Lung microvascular endothelial cell (primary cell): ENCODE data around the gene YIPF1. TPM values are rescaled to one million over a fixed set of nuclear protein-coding genes. Genes with fewer than 3 reads are reported as not detected.

Source experiments
- DNase-seq, 2 donors: peaks; one replicate each; pipeline versions ENCODE4 v3.0.0 to v3.0.0-alpha.2; 2010; ENCODE audit warnings: low read depth in 2 of 2
- total RNA-seq: library from RNA; depleted of rRNA; stranded (reverse); fragments of >200 nt; gene quantifications from 2 replicates; pipeline ENCODE4 v1.2.1, GENCODE V29; 2014

YIPF1 gene
- 12.2 and 19.4 TPM in 2 replicates for total RNA-seq

DNA sequence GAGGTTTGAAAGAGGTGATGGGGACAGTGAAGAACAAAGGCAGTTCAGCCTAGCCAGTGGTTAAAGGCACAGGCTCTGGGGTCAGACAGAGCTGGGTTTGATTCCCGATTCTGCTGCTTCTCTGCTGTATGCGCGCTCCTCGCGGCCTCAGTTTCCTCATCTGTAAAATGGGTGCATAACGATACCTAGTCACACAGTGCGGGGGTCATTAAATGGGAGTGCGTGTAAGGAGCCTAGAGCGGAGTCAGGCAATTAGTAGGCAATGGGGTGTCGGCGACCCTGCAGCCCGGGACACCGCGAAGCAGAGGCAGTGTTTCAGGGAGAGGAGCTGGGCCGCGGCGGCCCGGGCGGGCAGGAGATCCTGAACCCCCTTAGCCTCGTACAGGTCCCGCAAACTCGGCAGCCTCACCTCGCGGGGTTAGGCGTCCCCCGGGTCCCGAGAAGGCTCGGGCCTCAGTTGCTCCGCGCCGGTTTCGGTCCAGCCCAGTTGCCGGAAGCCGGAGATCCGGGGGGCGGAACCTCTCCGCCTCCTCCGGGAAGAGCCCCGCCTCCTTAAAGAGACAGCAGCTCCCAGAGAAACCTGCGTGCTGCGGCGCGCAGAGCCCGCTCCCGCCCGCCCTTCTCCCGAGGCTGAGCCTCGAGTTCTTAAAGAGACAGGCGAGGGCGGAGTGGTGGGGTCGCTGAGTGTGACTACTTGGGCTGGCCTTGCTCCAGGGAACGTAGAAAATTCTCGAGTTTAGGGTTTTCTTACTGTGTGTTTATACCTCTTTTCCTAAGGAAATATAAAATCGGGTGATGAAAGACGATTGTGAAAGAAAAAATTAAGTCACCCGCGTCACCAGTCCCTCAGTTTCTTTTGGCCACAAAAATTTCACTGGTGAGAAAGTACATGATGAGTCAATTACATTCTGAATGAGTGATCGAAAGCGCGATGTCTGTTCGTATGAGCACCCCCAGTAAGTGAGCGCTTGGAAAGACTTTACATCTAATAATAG lies at the start of gene YIPF1:
Gene YIPF1, minus strand, starts transcription at position 494 of the 995 bp plus-strand sequence. CDS start 860 bp downstream, outside the sequence.
- DNase-seq, result peak; percentile 83 to 89

DNA sequence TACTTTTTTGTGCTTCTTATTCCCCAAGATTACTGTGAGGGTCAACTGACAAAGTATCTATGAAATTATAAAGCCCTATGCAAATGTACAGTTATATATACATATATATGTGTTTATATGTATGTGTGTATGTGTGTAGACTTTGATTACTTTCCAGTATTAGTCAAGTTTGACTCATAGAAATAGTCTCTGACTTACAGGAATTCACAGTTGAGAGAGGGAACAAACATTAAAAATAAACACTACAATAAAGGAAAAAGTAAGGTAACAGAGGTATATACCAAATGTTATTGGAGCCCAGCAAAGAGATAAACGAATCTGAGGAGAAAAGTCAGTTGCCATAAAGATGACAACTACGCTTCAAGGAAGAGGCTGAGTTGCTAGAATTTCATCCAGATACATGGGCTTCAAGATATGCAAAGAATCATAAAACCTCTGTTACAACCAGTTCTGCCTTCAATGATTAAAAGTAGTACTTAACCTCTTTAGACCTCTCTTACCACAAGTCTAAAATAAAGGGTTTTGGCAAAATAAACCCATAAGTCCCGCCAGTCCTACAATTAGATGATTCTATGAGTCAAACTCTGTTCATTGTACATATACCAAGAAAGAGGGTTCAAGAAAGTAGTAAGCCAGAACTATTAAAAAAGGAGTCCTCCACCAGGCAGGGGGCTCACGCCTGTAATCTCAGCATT lies 48.7 kb upstream of the YIPF1 start:
- DNase-seq, result no peak

DNA sequence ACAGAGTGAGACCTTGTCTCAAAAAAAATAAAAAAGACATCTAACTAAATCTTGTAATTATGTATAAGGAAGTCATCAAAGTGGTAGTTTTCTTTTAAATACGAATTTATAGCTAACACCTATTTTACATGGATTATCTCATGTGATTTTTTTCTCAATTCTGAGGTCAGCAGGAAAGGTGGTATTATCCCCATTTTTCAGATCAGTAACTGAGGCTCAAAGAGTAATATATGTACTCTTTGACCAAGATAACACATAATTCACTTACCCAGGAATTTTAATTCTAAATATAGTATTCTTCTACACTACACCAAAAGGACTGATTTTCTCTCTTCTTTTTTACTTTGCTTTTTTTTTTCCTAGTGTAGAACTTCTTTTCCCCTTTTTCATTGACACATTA lies 46.8 kb upstream of the YIPF1 start:
- DNase-seq, result no peak

DNA sequence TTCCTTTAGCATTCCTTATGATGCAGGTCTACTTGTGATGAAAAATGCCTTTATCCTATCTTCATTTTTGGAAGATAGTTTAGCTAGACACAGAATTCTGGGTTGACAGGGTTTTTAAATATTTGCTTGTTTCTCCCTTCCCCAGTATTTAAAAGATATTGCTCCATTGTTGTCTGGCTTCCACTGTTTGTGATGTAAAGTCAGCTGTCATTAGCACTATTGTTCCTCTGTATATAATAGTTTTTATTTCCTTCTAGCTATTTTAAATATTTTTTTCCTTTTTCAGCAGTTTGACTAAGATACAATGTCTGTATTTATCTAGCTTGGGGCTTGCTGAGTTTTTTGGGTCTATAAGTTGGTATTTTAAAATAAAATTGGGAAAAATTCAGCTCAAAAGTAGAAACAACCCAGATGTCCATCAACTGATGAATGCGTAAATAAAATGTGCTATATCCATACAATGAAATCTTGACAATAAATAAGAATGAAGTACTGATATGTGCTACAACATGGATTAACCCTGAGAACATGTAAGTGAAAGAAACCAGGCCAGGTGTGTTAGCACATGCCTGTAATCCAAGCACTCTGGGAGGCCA lies 44.7 kb upstream of the YIPF1 start:
- DNase-seq, result no peak

- DNase-seq, result no peak
Measured at GRCh38 chr1:53931523-53931922, 41.9 kb upstream of the YIPF1 start.

DNA sequence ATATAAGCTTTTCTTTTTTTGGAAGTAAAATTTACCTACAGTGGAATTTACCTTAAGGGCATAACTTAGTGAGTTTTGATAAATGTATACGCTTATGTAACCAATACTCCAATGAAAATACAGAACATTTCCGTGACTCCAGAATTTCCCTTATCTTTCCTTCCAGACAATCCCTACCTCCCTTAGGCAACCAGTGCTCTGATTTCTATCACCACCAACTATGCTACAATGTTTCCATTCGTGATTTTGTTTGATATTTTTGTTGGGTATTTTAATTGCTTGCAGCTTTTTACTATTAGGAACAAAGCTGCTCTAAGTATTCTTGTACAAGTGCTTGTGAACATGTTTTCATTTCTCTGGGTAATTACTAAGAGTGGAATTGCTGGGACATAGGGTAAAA lies 41.3 kb upstream of the YIPF1 start:
- DNase-seq, result no peak

GRCh38 chr1:53929246-53929960 lies 39.8 kb upstream of the YIPF1 start:
- no peak for DNase-seq

DNA sequence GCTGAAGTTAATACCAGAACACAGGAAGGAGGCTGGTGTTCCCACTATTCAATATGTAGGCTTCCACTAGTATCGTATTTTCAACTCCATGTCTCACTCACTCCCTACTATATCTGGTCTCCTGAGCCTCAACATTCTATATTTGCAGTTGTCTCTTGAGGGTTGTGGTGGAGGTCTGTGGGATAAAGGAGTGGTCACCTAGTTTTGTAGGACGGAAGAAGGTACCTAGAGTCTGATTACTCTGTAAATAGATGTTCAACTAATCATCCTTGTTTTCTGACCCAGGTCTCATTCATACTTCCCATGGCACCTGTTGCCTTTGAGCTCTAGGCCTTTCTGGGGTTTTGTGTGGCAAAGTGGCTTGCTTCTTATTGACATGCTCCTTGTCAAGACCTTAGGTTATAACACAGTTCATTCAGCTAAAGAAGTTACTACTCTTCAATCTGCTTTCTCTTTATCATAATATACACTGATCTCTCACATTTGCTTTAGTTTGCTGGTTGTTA lies 37.8 kb upstream of the YIPF1 start:
- no peak for DNase-seq

GRCh38 chr1:53919675-53920066 lies 30.1 kb upstream of the YIPF1 start:
- DNase-seq, result no peak

DNA sequence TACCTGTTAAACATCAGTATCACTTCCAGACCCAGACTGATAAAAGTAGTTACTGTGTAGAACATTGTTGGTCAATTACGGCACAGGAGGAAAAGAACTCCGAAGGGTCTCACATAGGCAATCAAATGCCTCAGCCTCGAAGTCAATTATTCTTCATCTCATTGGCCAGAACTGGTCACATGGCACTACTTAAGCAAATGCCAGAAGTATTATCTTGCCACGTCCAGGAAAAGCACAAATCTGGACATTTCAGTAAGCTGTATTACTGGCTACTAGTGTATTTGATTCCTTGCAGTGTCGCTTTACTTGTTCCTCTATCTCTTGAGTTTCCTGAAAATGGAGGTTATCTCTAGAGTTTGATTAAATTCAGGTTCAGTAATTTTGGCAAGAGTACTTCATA lies 28.7 kb upstream of the YIPF1 start:
- DNase-seq, result no peak

GRCh38 chr1:53913352-53914033 lies 23.9 kb upstream of the YIPF1 start:
- no peak for DNase-seq

GRCh38 chr1:53911442-53911841 lies 21.8 kb upstream of the YIPF1 start:
- DNase-seq, result no peak

DNA sequence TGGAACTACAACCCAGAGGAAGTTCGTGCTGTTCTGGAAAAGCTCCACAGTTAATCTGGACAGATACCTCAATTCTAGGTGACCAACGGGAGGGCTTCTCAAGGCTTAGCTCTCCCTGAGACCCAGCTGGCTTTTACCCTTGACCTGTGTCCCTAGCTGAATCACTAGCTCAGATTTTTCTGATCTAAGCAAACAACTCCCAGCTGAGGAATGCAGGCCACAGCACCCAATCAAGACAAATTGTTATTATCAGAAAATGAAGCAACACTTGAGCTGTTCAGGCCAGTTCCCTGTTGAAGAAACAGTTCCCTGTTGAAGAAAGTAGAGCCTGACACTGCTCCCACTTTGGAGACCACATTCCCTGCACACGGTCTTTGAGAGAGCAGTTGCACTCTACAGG lies 20.3 kb upstream of the YIPF1 start:
- DNase-seq, result no peak

DNA sequence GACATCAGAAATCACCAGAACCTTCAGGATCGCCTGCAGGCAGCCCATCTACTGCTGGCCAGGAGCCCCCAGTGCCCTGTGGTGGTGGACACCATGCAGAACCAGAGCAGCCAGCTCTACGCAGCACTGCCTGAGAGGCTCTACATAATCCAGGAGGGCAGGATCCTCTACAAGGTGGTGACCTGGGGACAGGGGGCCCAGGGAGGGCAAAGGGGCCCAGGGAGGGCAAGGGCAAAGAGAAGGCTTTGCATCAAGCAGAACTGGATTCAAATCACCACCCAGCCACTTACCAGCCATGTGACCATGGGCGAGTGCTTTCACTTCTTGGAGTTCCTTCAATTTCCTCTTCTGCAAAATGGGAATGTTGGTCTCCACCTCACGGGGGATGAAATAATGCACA lies 16.5 kb upstream of the YIPF1 start:
- no peak for DNase-seq

DNA sequence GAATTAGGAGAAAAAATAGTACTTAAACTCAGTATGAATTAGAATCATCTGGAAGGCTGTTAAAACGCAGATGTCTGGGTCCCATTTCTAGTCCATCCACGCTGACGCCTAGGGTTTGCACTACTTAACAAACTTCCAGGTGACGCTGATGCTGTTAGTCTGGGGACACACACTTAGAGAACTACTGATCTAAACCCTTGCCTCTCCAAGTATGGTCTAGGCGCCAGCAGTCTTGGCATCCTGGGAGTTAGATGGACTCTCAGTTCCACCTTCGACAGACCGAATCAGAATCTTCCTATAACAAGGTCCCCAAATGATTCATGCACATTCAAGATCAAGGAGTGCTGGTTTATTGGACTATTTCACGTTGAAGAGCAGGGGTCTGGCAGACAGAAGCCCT lies 15.9 kb upstream of the YIPF1 start:
- no peak for DNase-seq

GRCh38 chr1:53902235-53903138 lies 12.9 kb upstream of the YIPF1 start:
- DNase-seq, result no peak

DNA sequence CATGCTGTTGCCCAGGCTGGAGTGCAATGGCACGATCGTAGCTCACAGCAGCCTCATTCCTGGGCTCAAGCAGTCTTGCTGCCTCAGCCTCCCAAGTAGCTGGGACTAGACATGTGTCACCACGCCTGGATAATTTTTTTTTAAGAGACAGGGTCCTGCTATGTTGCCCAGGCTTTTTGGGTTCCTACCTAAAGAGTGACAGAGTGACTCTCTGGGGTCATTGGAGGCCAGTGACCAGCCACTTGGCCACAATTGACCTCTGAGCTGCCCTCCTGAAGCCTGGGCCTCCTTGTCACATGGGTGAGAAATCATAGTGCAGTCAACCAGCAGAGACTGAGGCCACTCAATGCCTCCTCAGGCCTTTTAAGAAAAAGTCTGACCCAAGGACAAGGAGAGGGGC lies 10.1 kb upstream of the YIPF1 start:
- DNase-seq, result no peak

GRCh38 chr1:53899206-53899628 lies 9.6 kb upstream of the YIPF1 start:
- no peak for DNase-seq

DNA sequence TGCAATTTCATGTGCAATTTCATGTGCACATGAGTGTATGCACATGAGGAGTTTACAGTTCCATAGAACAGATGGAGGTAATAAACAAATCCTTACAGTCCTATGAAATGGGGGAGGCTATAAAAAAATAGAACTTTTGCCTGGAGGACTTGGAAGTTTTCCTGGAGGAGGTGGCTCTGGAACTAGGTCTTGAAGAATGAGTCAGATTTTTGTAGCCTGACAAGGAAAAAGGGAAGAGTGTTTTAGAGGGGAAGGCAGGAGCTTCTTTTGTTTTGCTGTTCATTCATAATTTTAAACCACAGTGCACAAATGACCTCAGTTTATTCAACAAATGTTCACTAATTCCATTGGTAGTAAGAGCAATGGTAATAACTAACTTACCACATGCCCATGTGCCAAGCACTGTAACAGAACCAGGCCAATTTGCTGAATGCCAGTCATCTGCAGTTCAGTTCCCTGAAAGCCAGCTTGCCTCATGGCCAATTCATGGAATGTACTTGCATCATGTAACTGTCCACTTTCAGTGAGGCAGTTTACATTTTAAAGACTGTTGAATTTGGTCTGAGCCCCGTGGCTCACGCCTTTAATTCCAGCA lies 7.1 kb upstream of the YIPF1 start:
- DNase-seq, result no peak
